SU-DHL-6 (cell line): ENCODE results near the gene TRIP11.

ENCODE experiments used
- H2AFZ ChIP-seq: fragments of 200-600 bp; sonication (generic); 2 replicates; pipeline ENCODE4 v1.6.1; 2014; ENCODE audit warnings: low read depth, mild to moderate bottlenecking, moderate library complexity, mixed read lengths, antibody characterized with exemption, low read length; ENCODE audit not compliant: severe bottlenecking
- H3F3A ChIP-seq: fragments of 200-600 bp; shearing (Covaris generic); 2 replicates; pipeline ENCODE4 v1.6.0; 2016; ENCODE audit warnings: antibody characterized with exemption, mild to moderate bottlenecking; ENCODE audit not compliant: insufficient read depth
- H3K27ac ChIP-seq: fragments of 200-600 bp; sonication (generic); 2 replicates; pipeline ENCODE4 v1.5.1; 2016; ENCODE audit warnings: low read depth, mild to moderate bottlenecking, low read length, moderate library complexity, mixed read lengths
- H3K27me3 ChIP-seq: fragments of 200-600 bp; sonication (generic), shearing (Covaris generic); 2 replicates; pipeline ENCODE4 v1.6.0; 2014; ENCODE audit warnings: mild to moderate bottlenecking, low read length
- H3K36me3 ChIP-seq: fragments of 200-600 bp; sonication (generic); 2 replicates; pipeline ENCODE4 v1.6.1; 2014; ENCODE audit warnings: mild to moderate bottlenecking, low read length, mixed read lengths
- H3K4me2 ChIP-seq: fragments of 300-600, 200-600 bp; shearing (Covaris generic), sonication (generic); 2 replicates; pipeline ENCODE4 v1.6.0; 2014; ENCODE audit warnings: low read length, low read depth, mild to moderate bottlenecking; ENCODE audit not compliant: poor library complexity, severe bottlenecking
- H3K4me3 ChIP-seq: fragments of 200-600 bp; sonication (generic); 2 replicates; pipeline ENCODE4 v1.5.1; 2014; ENCODE audit warnings: antibody characterized with exemption, low read length, mild to moderate bottlenecking, mixed read lengths; ENCODE audit not compliant: insufficient read depth, poor library complexity, severe bottlenecking
- H3K79me2 ChIP-seq: fragments of 200-600 bp; sonication (generic); 2 replicates; pipeline ENCODE4 v1.6.1; 2014; ENCODE audit warnings: mild to moderate bottlenecking, low read length, moderate library complexity; ENCODE audit not compliant: insufficient read depth
- H3K9ac ChIP-seq: fragments of 200-600 bp; sonication (generic); 2 replicates; pipeline ENCODE4 v1.7.0; 2014; ENCODE audit warnings: mild to moderate bottlenecking, low read length
- H3K9me2 ChIP-seq: fragments of 200-600 bp; sonication (generic); replicated peaks from 2 replicates; pipeline ENCODE4 v1.6.1; 2014; ENCODE audit warnings: low read length; ENCODE audit not compliant: insufficient read depth
- H3K9me3 ChIP-seq: fragments of 200-600 bp; sonication (generic); 2 replicates; pipeline ENCODE4 v1.6.1; 2014; ENCODE audit warnings: low read length, mixed read lengths; ENCODE audit not compliant: insufficient read depth
- H4K20me1 ChIP-seq: fragments of 200-600 bp; sonication (generic); 2 replicates; pipeline ENCODE4 v1.6.1; 2014; ENCODE audit warnings: low read depth, mild to moderate bottlenecking, antibody characterized with exemption, low read length, moderate library complexity, mixed read lengths
- EZH2phosphoT487 ChIP-seq: fragments of 200-600 bp; sonication (generic), shearing (Covaris generic); conservative IDR thresholded peaks from 2 replicates; pipeline ENCODE4 v1.6.1; 2018; ENCODE audit warnings: mild to moderate bottlenecking, antibody characterized with exemption, low read length, moderate library complexity, mixed read lengths
- TF ChIP-seq, protein P1 (sequence below): fragments of 200-600 bp; sonication (generic); IDR thresholded peaks from one replicate; pipeline ENCODE4 v1.5.1; 2017; ENCODE audit warnings: antibody characterized with exemption, mild to moderate bottlenecking, low read length, moderate library complexity; ENCODE audit not compliant: insufficient read depth, poor library complexity, severe bottlenecking

Gene TRIP11

DNA sequence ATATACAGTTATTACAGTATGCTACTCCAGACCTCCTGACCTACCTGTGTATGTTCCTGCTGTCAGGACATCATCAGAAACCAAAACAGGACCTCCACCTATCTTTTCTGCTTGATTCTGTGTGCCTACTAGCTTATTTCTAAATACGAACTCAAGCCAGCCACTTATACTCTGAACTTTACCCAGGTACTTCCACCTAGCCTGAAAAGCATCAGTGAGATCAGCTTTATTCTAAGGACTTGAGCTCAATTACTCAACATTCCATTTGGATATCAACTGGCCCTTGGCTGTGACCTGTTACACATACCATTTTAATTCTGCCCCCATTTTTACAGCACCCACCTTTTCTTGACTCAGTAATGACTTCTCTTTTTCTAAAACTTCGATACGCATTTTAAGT lies 29.2 kb downstream of the TRIP11 start:
- no peak overlapping the region for H3K9ac ChIP-seq
- no peak overlapping the region for H3K27ac ChIP-seq
- no peak for TF ChIP-seq EZH2phosphoT487
- TF ChIP-seq, protein P1, sequence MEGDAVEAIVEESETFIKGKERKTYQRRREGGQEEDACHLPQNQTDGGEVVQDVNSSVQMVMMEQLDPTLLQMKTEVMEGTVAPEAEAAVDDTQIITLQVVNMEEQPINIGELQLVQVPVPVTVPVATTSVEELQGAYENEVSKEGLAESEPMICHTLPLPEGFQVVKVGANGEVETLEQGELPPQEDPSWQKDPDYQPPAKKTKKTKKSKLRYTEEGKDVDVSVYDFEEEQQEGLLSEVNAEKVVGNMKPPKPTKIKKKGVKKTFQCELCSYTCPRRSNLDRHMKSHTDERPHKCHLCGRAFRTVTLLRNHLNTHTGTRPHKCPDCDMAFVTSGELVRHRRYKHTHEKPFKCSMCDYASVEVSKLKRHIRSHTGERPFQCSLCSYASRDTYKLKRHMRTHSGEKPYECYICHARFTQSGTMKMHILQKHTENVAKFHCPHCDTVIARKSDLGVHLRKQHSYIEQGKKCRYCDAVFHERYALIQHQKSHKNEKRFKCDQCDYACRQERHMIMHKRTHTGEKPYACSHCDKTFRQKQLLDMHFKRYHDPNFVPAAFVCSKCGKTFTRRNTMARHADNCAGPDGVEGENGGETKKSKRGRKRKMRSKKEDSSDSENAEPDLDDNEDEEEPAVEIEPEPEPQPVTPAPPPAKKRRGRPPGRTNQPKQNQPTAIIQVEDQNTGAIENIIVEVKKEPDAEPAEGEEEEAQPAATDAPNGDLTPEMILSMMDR, result no peak
- H3K9me3 ChIP-seq, result no peaks in the 10 kb centered on the region
- H3K36me3 ChIP-seq, result peaks cover 17% of the 10 kb centered on the region; the same call in 1 of the 2 replicates
- H3K9me2 ChIP-seq, result no peaks in the 10 kb centered on the region
- H3K79me2 ChIP-seq, result no peaks in the 10 kb centered on the region
- H3K4me3 ChIP-seq, result no peak overlapping the region
- 0 out of 2 replicates have a peak, but pooled peaks cover 2% of the 10 kb centered on the region for H3F3A ChIP-seq
- H3K4me2 ChIP-seq, result no peak overlapping the region
- no peaks in the 10 kb centered on the region for H4K20me1 ChIP-seq
- H3K27me3 ChIP-seq, result no peaks in the 10 kb centered on the region
- H2AFZ ChIP-seq, result no peak overlapping the region

DNA sequence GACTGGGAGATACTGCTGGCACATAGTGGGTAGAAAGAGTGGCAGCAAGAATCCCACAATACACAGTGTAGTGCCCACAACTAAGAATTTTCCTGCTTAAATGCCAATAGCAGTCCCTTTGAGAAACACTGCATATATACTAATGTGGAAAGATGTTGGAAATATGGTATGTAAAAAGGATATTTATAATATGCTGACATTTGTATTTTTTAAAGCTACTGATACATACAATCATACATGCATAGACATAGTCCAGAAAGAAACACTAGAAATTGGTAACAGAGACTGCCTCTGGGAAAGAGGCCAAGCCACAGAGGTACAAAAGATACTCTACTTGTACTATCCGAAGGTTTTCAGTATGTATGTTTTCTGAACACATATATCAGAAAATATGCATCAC lies 30.3 kb downstream of the TRIP11 start:
- H3K9me3 ChIP-seq, result no peaks in the 10 kb centered on the region
- H4K20me1 ChIP-seq, result no peaks in the 10 kb centered on the region
- H3K27ac ChIP-seq, result no peak overlapping the region
- H3K27me3 ChIP-seq, result no peaks in the 10 kb centered on the region
- H3K4me3 ChIP-seq, result no peak overlapping the region
- no peaks in the 10 kb centered on the region for H3K9me2 ChIP-seq
- H3K4me2 ChIP-seq, result no peak overlapping the region
- peaks cover 17% of the 10 kb centered on the region; the same call in 1 of the 2 replicates for H3K36me3 ChIP-seq
- TF ChIP-seq, protein P1, result no peak
- no peak for TF ChIP-seq EZH2phosphoT487
- H3F3A ChIP-seq, result 0 out of 2 replicates have a peak, but pooled peaks cover 2% of the 10 kb centered on the region
- H3K79me2 ChIP-seq, result no peaks in the 10 kb centered on the region
- H3K9ac ChIP-seq, result no peak overlapping the region
- no peak overlapping the region for H2AFZ ChIP-seq

DNA sequence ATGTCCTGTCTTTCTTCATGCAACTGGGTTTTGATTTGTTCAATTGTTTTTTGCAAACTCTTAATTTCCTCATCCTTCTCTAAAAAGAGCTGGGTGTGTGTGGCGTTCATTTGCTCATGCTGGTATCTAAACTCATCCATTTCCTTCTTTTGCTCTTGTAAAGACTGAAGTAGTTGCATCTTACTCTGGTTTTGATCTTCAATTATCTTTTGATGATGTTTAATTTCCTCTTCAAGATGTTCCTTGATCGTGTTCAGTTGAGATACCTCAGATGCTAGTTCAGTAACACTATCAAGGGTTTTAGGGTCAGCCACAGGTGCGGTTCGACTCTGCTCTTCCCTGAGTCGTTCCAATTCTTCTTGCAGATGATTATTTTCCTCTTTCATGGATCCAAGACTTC lies 34.8 kb downstream of the TRIP11 start:
- Histone ChIP-seq H3K36me3 (peaks cover 12% of the 10 kb centered on the region; the same call in 1 of the 2 replicates), H2AFZ (no peak overlapping the region)
- TF ChIP-seq, protein P1, result no peak
- no peak for TF ChIP-seq EZH2phosphoT487

More for the DNA sequence above, 34.8 kb downstream of the TRIP11 start:
- no peak overlapping the region for H3K27ac ChIP-seq
- no peaks in the 10 kb centered on the region for H3K9me3 ChIP-seq
- no peaks in the 10 kb centered on the region for H3K9me2 ChIP-seq
- no peaks in the 10 kb centered on the region for H3K27me3 ChIP-seq
- H3K9ac ChIP-seq, result no peak overlapping the region
- H3F3A ChIP-seq, result peaks cover 3% of the 10 kb centered on the region; the same call in 1 of the 2 replicates
- no peak overlapping the region for H3K4me3 ChIP-seq
- H3K79me2 ChIP-seq, result no peaks in the 10 kb centered on the region
- no peaks in the 10 kb centered on the region for H4K20me1 ChIP-seq
- no peak overlapping the region for H3K4me2 ChIP-seq
